Endodermal cell (in vitro differentiated cells): Measurements from ENCODE around the gene ST3GAL4. TPM values are rescaled to one million over a fixed set of nuclear protein-coding genes. Genes with fewer than 3 reads are reported as not detected.

Experiments used
- DNase-seq: peaks from one replicate; pipeline ENCODE4 v3.0.0-alpha.2; 2017
- H3K27ac ChIP-seq: 2 replicates; pipeline ENCODE4 v1.5.1; 2013; ENCODE audit warnings: mild to moderate bottlenecking, low read depth, low read length, moderate library complexity
- H3K27me3 ChIP-seq: 2 replicates; pipeline ENCODE4 v1.6.1; 2013; ENCODE audit warnings: mild to moderate bottlenecking, low read length, moderate library complexity; ENCODE audit not compliant: insufficient read depth, control insufficient read depth, poor library complexity, severe bottlenecking
- H3K36me3 ChIP-seq: 2 replicates; pipeline ENCODE4 v1.7.0; 2013; ENCODE audit warnings: mild to moderate bottlenecking, low read length, moderate library complexity; ENCODE audit not compliant: control insufficient read depth, insufficient read depth
- H3K4me1 ChIP-seq: one replicate; pipeline ENCODE4 v1.7.0; 2013; ENCODE audit warnings: low read length; ENCODE audit not compliant: control insufficient read depth, insufficient read depth
- H3K4me3 ChIP-seq: 2 replicates; pipeline ENCODE4 v1.5.1; 2013; ENCODE audit warnings: mild to moderate bottlenecking, low read length, moderate library complexity
- H3K9ac ChIP-seq: 2 replicates; pipeline ENCODE4 v1.6.1; 2013; ENCODE audit warnings: mild to moderate bottlenecking, low read length, moderate library complexity; ENCODE audit not compliant: poor library complexity, severe bottlenecking; ENCODE audit errors: extremely low read depth
- H3K9me3 ChIP-seq: 2 replicates; pipeline ENCODE4 v1.6.1; 2013; ENCODE audit warnings: mild to moderate bottlenecking, low read length, moderate library complexity; ENCODE audit not compliant: control insufficient read depth
- H3K27ac Mint-ChIP-seq: 2 replicates; pipeline ENCODE4 v1.8.0; 2020; ENCODE audit warnings: mixed read lengths
- H3K27me3 Mint-ChIP-seq: 2 replicates; pipeline ENCODE4 v1.8.0; 2021; ENCODE audit warnings: mild to moderate bottlenecking, mixed read lengths; ENCODE audit not compliant: insufficient read depth
- H3K36me3 Mint-ChIP-seq: 2 replicates; pipeline ENCODE4 v1.8.0; 2020; ENCODE audit warnings: low read depth, mixed read lengths
- H3K4me1 Mint-ChIP-seq: 2 replicates; pipeline ENCODE4 v1.8.0; 2020; ENCODE audit warnings: mixed read lengths
- H3K4me3 Mint-ChIP-seq: 2 replicates; pipeline ENCODE4 v1.8.0; 2020; ENCODE audit warnings: mild to moderate bottlenecking, moderate library complexity, mixed read lengths
- H3K9me3 Mint-ChIP-seq: 2 replicates; pipeline ENCODE4 v1.8.0; 2020; ENCODE audit warnings: mild to moderate bottlenecking, mixed read lengths
- whole genome bisulfite sequencing, 2 experiments: methylation state at CpG; one replicate each; pipeline versions ENCODE4 v1.1.5 to v1.1.7; 2013; ENCODE audit warnings: missing lambda C conversion rate in 2 of 2, mixed read lengths in 1 of 2; ENCODE audit not compliant: insufficient coverage in 1 of 2, insufficient read length in 1 of 2; 5-methylcytosine and 5-hydroxymethylcytosine counted together
- total RNA-seq, 2 donors: library from RNA; stranded (reverse); fragmentation: NEBNext Ultra II Directional in 1 of 2; extraction: Animal tissue kit (Norgen Biotek cat#: 25700) in 1 of 2; gene quantifications; 2 replicates in 1 of 2; 3 replicates in 1 of 2; pipeline ENCODE4 v1.2.1, GENCODE V29; 2021
- TF ChIP-seq, protein P1 (sequence below): fragments of 200-600 bp; sonication (generic); conservative IDR thresholded peaks from 2 replicates; pipeline ENCODE4 v1.5.0; 2021; ENCODE audit warnings: antibody characterized with exemption, mild to moderate bottlenecking

ST3GAL4 gene
- total RNA-seq, 2 donors from 2014 or later, result 16.5 to 21.5 TPM

DNA sequence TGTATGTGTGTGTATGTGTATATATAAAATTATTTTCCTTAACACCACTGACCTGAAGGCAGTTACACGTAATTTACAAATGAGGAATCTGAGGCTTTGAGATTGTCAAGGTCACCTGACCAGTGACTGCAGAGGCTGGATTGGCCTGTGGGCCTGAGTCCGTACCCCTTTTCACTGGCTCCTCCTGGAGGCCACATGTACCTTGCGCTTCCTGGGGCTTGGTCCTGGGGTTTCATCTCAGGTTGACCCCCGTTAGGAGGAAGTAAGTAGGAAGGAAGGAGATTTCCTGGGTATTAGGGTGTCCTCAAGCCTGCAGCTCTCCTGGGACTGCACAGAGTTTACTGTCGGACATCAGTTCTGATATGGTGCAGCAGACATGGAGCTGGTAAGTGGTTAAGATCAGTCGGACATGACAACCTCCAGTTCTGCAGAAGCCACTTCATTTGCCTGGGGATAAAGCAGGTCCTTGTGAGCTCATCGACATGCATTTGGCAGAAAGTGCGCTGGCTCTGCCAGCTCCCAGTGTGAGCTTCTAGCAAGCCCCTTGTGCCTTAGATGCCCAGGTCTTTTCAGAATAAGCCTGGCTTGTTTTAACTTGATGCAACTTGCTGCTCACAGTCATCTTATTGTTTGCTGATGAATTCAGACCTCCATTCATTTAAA, 36.6 kb downstream of the ST3GAL4 start:
- Histone ChIP-seq H3K9ac (no peak overlapping the region), H3K27ac (no peak overlapping the region), H3K36me3 (no peaks in the 10 kb centered on the region), H3K4me3 (no peak overlapping the region), H3K9me3 (no peaks in the 10 kb centered on the region), H3K27me3 (no peaks in the 10 kb centered on the region), H3K4me1 (no peaks in the 10 kb centered on the region)
- H3K9me3 Mint-ChIP-seq, result no peaks in the 10 kb centered on the region
- 89 to 94% methylated on average over 4 to 8 of the region's 8 CpGs for WGBS, 2 experiments
- peak; percentile 72 for DNase-seq
- H3K27me3 Mint-ChIP-seq, result no peaks in the 10 kb centered on the region
- H3K4me1 Mint-ChIP-seq, result peaks cover 9% of the 10 kb centered on the region
- no peak overlapping the region for H3K27ac Mint-ChIP-seq
- no peak overlapping the region for H3K4me3 Mint-ChIP-seq
- no peaks in the 10 kb centered on the region for H3K36me3 Mint-ChIP-seq
- TF ChIP-seq, protein P1, sequence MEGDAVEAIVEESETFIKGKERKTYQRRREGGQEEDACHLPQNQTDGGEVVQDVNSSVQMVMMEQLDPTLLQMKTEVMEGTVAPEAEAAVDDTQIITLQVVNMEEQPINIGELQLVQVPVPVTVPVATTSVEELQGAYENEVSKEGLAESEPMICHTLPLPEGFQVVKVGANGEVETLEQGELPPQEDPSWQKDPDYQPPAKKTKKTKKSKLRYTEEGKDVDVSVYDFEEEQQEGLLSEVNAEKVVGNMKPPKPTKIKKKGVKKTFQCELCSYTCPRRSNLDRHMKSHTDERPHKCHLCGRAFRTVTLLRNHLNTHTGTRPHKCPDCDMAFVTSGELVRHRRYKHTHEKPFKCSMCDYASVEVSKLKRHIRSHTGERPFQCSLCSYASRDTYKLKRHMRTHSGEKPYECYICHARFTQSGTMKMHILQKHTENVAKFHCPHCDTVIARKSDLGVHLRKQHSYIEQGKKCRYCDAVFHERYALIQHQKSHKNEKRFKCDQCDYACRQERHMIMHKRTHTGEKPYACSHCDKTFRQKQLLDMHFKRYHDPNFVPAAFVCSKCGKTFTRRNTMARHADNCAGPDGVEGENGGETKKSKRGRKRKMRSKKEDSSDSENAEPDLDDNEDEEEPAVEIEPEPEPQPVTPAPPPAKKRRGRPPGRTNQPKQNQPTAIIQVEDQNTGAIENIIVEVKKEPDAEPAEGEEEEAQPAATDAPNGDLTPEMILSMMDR, result peak; percentile 67

DNA sequence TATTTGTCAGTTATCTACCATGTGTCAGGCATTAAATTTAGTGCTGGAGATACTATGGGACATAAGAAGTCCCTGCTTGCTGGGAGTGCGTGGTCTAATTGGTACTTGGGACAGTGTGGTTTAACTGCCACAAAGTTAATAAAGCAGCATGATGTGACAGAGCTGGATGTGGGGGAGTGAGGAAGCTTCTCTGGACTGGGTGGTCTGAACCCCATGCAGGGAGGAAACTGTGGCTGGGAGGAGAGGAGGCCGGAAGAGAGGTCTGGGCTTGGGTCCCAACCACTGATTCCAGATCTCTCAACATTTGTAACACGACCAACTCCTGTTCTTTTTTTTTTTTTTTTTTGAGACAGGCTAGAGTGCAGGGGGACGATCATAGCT, 37.1 kb downstream of the ST3GAL4 start:
- Mint-ChIP-seq H3K27ac (no peak overlapping the region), H3K4me3 (no peak overlapping the region)
- TF ChIP-seq, protein P1, result no peak

DNA sequence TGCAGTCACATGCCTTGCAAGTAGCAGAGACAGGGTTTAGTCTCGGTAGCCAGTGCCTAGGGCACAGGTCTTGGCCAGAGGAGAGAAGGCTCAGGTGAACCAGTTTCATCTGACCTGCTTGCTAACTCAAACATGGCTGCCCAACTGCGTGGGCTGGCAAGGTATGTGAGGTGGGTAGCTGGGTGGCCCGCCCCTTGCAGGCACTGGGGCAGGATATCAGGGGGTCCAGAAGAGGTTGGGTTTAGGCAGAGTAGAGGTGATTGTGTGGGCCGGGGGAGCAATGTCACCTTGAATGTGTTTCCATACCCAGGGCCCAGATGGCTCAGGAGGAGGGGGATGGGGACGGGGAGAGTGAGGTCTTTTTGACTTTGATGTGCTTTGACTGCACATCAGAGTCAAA, 37.7 kb downstream of the ST3GAL4 start:
- Mint-ChIP-seq H3K36me3 (no peaks in the 10 kb centered on the region), H3K9me3 (no peaks in the 10 kb centered on the region), H3K27ac (peak overlapping the region; percentile 37), H3K4me1 (peaks cover 7% of the 10 kb centered on the region), H3K27me3 (no peaks in the 10 kb centered on the region), H3K4me3 (no peak overlapping the region)
- Histone ChIP-seq H3K4me1 (no peaks in the 10 kb centered on the region), H3K27ac (no peak overlapping the region), H3K4me3 (no peak overlapping the region), H3K27me3 (no peaks in the 10 kb centered on the region), H3K9ac (no peak overlapping the region), H3K36me3 (no peaks in the 10 kb centered on the region), H3K9me3 (no peaks in the 10 kb centered on the region)
- TF ChIP-seq, protein P1, result no peak
- DNase-seq, result no peak
- 92 to 93% methylated on average over 3 to 5 of the region's 5 CpGs for WGBS, 2 experiments

More for the DNA sequence above, 37.1 kb downstream of the ST3GAL4 start:
- Mint-ChIP-seq H3K9me3 (no peaks in the 10 kb centered on the region), H3K4me1 (peaks cover 7% of the 10 kb centered on the region), H3K27me3 (no peaks in the 10 kb centered on the region), H3K36me3 (no peaks in the 10 kb centered on the region)
- no peak overlapping the region for H3K9ac ChIP-seq
- no peak overlapping the region for H3K4me3 ChIP-seq
- H3K9me3 ChIP-seq, result no peaks in the 10 kb centered on the region
- H3K36me3 ChIP-seq, result no peaks in the 10 kb centered on the region
- H3K27me3 ChIP-seq, result no peaks in the 10 kb centered on the region
- 96 to 100% methylated on average over 1 to 4 of the region's 4 CpGs for WGBS, 2 experiments
- no peaks in the 10 kb centered on the region for H3K4me1 ChIP-seq
- no peak for DNase-seq
- no peak overlapping the region for H3K27ac ChIP-seq
